Erythroblast (primary cell): ENCODE data around the gene ARAP2.

Experiments used
- GATA1 ChIP-seq: IDR thresholded peaks from 2 replicates; pipeline ENCODE4 v1.6.1; 2011; ENCODE audit warnings: low read depth, mild to moderate bottlenecking, control low read depth, low read length, moderate library complexity
- POLR2A ChIP-seq: IDR thresholded peaks from 2 replicates; pipeline ENCODE4 v1.6.1; 2011; ENCODE audit warnings: mild to moderate bottlenecking, low read length

GRCh38 chr4:36137336-36137735 is 107.0 kb downstream of the ARAP2 start:
- TF ChIP-seq POLR2A (no peak), GATA1 (no peak)
